Effector CD4-positive, alpha-beta T cell (primary cell): ENCODE results near the gene SMOC2.

Experiments used
- DNase-seq: peaks from one replicate; pipeline ENCODE4 v3.0.0-alpha.2; 2020

SMOC2 gene

GRCh38 chr6:168634541-168635328, 193.8 kb downstream of the SMOC2 start:
- no peak for DNase-seq

GRCh38 chr6:168636147-168637004, 195.4 kb downstream of the SMOC2 start:
- DNase-seq, result no peak

GRCh38 chr6:168637834-168638233, 196.8 kb downstream of the SMOC2 start:
- no peak for DNase-seq

- no peak for DNase-seq
Measured at GRCh38 chr6:168638468-168639271, 197.7 kb downstream of the SMOC2 start.

GRCh38 chr6:168640181-168640580, 199.2 kb downstream of the SMOC2 start:
- DNase-seq, result no peak

- no peak for DNase-seq
Measured at GRCh38 chr6:168640768-168641167, 199.8 kb downstream of the SMOC2 start.

- no peak for DNase-seq
Measured at GRCh38 chr6:168641446-168641845, 200.5 kb downstream of the SMOC2 start.

GRCh38 chr6:168643401-168643800, 202.4 kb downstream of the SMOC2 start:
- DNase-seq, result no peak

- DNase-seq, result no peak
Measured at GRCh38 chr6:168645326-168645725, 204.3 kb downstream of the SMOC2 start.

- no peak for DNase-seq
Measured at GRCh38 chr6:168647271-168647670, 206.3 kb downstream of the SMOC2 start.

GRCh38 chr6:168648240-168649125, 207.5 kb downstream of the SMOC2 start:
- no peak for DNase-seq

- DNase-seq, result no peak
Measured at GRCh38 chr6:168649209-168649608, 208.2 kb downstream of the SMOC2 start.

GRCh38 chr6:168650671-168651111, 209.7 kb downstream of the SMOC2 start:
- no peak for DNase-seq

GRCh38 chr6:168655462-168656152, 214.6 kb downstream of the SMOC2 start:
- DNase-seq, result no peak

- no peak for DNase-seq
Measured at GRCh38 chr6:168658059-168658458, 217.1 kb downstream of the SMOC2 start.

GRCh38 chr6:168660400-168660945, 219.5 kb downstream of the SMOC2 start:
- DNase-seq, result no peak

GRCh38 chr6:168662301-168662936, 221.4 kb downstream of the SMOC2 start:
- DNase-seq, result no peak

GRCh38 chr6:168663041-168663440, 222.1 kb downstream of the SMOC2 start:
- DNase-seq, result no peak

GRCh38 chr6:168664956-168665355, 224.0 kb downstream of the SMOC2 start:
- DNase-seq, result no peak

GRCh38 chr6:168666170-168666569, 225.2 kb downstream of the SMOC2 start:
- no peak for DNase-seq
